Activated CD4-positive, alpha-beta T cell treated with anti-CD3 and anti-CD28 coated beads for 48 hours (primary cell): ENCODE results near the gene VTCN1.

Experiments used
- DNase-seq: peaks from one replicate; pipeline ENCODE4 v3.0.0-alpha.2; 2020

Gene VTCN1

GRCh38 chr1:117161887-117162286, 48.8 kb downstream of the VTCN1 start:
- no peak for DNase-seq

- DNase-seq = peak; percentile 11
Observed at GRCh38 chr1:117151305-117151704, 59.4 kb downstream of the VTCN1 start.

- DNase-seq = no peak
Observed at GRCh38 chr1:117150316-117150715, 60.4 kb downstream of the VTCN1 start.

- no peak for DNase-seq
Observed at GRCh38 chr1:117147856-117148588, 62.7 kb downstream of the VTCN1 start.

GRCh38 chr1:117147341-117147831, 63.3 kb downstream of the VTCN1 start:
- no peak for DNase-seq

- DNase-seq = no peak
Observed at GRCh38 chr1:117146575-117147340, 64.0 kb downstream of the VTCN1 start.

GRCh38 chr1:117146072-117146471, 64.7 kb downstream of the VTCN1 start:
- no peak for DNase-seq

GRCh38 chr1:117143871-117144270, 66.9 kb downstream of the VTCN1 start:
- no peak for DNase-seq

GRCh38 chr1:117143172-117143571, 67.6 kb downstream of the VTCN1 start:
- DNase-seq = no peak

- DNase-seq = no peak
Observed at GRCh38 chr1:117142200-117142599, 68.5 kb downstream of the VTCN1 start.

GRCh38 chr1:117138561-117138960, 72.2 kb downstream of the VTCN1 start:
- no peak for DNase-seq

GRCh38 chr1:117138106-117138505, 72.6 kb downstream of the VTCN1 start:
- DNase-seq = no peak

GRCh38 chr1:117137281-117137855, 73.4 kb downstream of the VTCN1 start:
- no peak for DNase-seq

GRCh38 chr1:117136749-117137148, 74.0 kb downstream of the VTCN1 start:
- no peak for DNase-seq

GRCh38 chr1:117135329-117135728, 75.4 kb downstream of the VTCN1 start:
- no peak for DNase-seq

GRCh38 chr1:117130526-117130925, 80.2 kb downstream of the VTCN1 start:
- no peak for DNase-seq

GRCh38 chr1:117128323-117129079, 82.2 kb downstream of the VTCN1 start:
- no peak for DNase-seq

- no peak for DNase-seq
Observed at GRCh38 chr1:117127795-117128194, 82.9 kb downstream of the VTCN1 start.

- no peak for DNase-seq
Observed at GRCh38 chr1:117124661-117125060, 86.1 kb downstream of the VTCN1 start.

GRCh38 chr1:117123274-117123673, 87.5 kb downstream of the VTCN1 start:
- DNase-seq = no peak

- DNase-seq = no peak
Observed at GRCh38 chr1:117122330-117123025, 88.2 kb downstream of the VTCN1 start.

GRCh38 chr1:117121589-117122329, 89.0 kb downstream of the VTCN1 start, which contains the start of gene TRIM45:
TSS of gene TRIM45 (minus strand) at chr1:117121749. CDS start at chr1:117121201, 548 bp downstream.
- peak; percentile 90 for DNase-seq
